Measurements from ENCODE around the gene PPFIA4. TPM values are rescaled to one million over a fixed set of nuclear protein-coding genes. Genes with fewer than 3 reads are reported as not detected.

PPFIA4 gene
- total and polyA plus RNA-seq, 2 donors (not counting 3 experiments of a cell fraction or from before 2014, with no cell fraction given), result 0.17 to 0.22 TPM

GRCh38 chr1:203126866-203127665 is 100.8 kb downstream of the PPFIA4 start:
- intact Hi-C loops (cut with micrococcal nuclease), result no loop called here
- BruUV-seq (replicated peaks), result no TSS peak
- Histone ChIP-seq H3K36me3 (ENCODE audit: control insufficient read depth in 2 of 2, extremely low read depth in 1 of 2, insufficient read depth in 2 of 2, low read length in 2 of 2) (no peaks in the 10 kb centered on the region), H3K79me2 (ENCODE audit: control insufficient read depth, insufficient read depth, low read length) (no peaks in the 10 kb centered on the region), H3K4me2 (ENCODE audit: insufficient read depth, low read length) (no peak overlapping the region), H2AFZ (ENCODE audit: low read depth, low read length) (no peak overlapping the region), H4K20me1 (replicated peaks; ENCODE audit: control insufficient read depth, extremely low read depth, insufficient read depth, low read length) (no peaks in the 10 kb centered on the region), H3K27ac (ENCODE audit: insufficient read depth, low read depth, low read length) (no peak overlapping the region), H3K9me1 (replicated peaks; ENCODE audit: control insufficient read depth, extremely low read depth, insufficient read depth, low read length) (no peaks in the 10 kb centered on the region), H3K9ac (replicated peaks; ENCODE audit: extremely low read depth, insufficient read depth, low read length) (no peak overlapping the region), H3K27me3 (ENCODE audit: control insufficient read depth in 2 of 2, insufficient read depth in 2 of 2, low read length in 2 of 2) (peaks cover 25 to 51% of the 10 kb centered on the region in 2 experiments), H3K9me3 (replicated peaks; ENCODE audit: control insufficient read depth, insufficient read depth, low read length) (no peaks in the 10 kb centered on the region), H3K4me1 (ENCODE audit: control insufficient read depth, extremely low read depth, insufficient read depth, low read length) (peaks cover 4% of the 10 kb centered on the region), H3K4me3 (replicated peaks in 1 of 3; ENCODE audit: insufficient read depth in 1 of 3, low read depth in 1 of 3, low read length in 3 of 3) (no peak overlapping the region)
- POLR2A ChIA-PET, result no interaction called here
- FAIRE-seq (no peak), DNase-seq (ENCODE audit: low read depth, low spot score) (no peak)
- TF ChIP-seq CTCF (IDR thresholded peaks at IDR 0.05; ENCODE audit: extremely low read depth in 1 of 2, insufficient read depth in 1 of 2, low read depth in 1 of 2, low read length in 2 of 2) (no peak), EZH2 (IDR thresholded peaks at IDR 0.05; ENCODE audit: borderline replicate concordance, low read depth, low read length, severe bottlenecking) (no peak), GATA2 (IDR thresholded peaks at IDR 0.05; ENCODE audit: insufficient read depth, insufficient read length, low read depth, low read length) (no peak), JUN (IDR thresholded peaks at IDR 0.05; ENCODE audit: borderline replicate concordance, insufficient read depth, insufficient read length, low read depth) (no peak), POLR2AphosphoS5 (IDR thresholded peaks at IDR 0.05; ENCODE audit: insufficient read depth, low read depth, low read length) (no peak), MYC (IDR thresholded peaks at IDR 0.05; ENCODE audit: low read depth, low read length) (no peak), POLR2A (IDR thresholded peaks at IDR 0.05; ENCODE audit: low read depth, low read length) (no peak), FOS (IDR thresholded peaks at IDR 0.05; ENCODE audit: borderline replicate concordance, insufficient read depth, low read length) (no peak), MAX (IDR thresholded peaks at IDR 0.05; ENCODE audit: insufficient read depth, insufficient read length) (no peak)
- dilution Hi-C loops (cut with MboI; ENCODE audit: extremely low pct_ligation_motif_present, low sequenced_read_pairs), result no loop called here
- CTCF ChIA-PET, result interaction anchor here (0.6 to 3.8 kb wide), 12 partner anchors 9 to 1032 kb away, joined by 3 to 47 read pairs (median 5); partner anchors contain the start of gene MYOG

Data from endothelial cell of umbilical vein (primary cell).